PC-3 (cell line): ENCODE measurements around the gene ERICH4.

Experiments used
- EZH2 ChIP-seq: fragments of 300-600 bp; sonication (generic); IDR thresholded peaks from one replicate; pipeline ENCODE4 v1.6.1; 2017; ENCODE audit warnings: antibody characterized with exemption, mild to moderate bottlenecking, low read length; ENCODE audit not compliant: unreplicated experiment
- TF ChIP-seq, protein P1 (sequence below): fragments of 300-600 bp; sonication (generic); conservative IDR thresholded peaks from 2 replicates; pipeline ENCODE4 v1.5.1; 2017; ENCODE audit warnings: antibody characterized with exemption, low read depth, mild to moderate bottlenecking, low read length

DNA sequence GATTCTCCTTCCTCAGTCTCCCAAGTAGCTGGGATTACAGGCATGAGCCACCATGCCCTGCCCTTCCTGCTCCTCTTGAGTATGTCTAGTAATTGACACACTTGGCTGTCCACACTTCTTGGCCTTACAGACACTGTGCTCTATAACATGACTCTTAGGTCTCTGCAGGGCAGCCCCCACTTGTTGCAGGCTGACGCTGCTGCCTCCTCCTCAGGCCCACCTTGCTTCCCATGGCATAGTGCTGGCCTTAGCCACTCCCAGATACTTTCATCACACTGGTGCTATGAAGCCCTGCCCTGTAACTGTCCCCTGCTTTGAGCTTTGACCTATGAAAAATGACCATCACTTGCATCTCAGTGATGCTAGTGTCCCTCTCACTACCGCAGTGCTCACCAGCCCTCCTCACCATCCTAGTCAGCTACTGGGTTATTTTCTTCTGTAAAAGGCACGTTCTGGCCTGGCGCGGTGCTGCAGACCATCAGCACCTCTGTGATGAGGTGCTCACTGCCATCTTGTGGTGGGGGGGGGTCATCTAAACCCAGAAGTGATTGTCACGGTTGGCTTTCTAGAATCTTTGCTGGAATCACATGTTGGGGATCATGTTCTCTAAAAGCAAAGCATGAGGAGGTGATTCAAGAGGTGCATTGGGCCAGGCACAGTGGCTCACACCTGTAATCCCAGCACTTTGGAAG lies 9.8 kb downstream of the ERICH4 start:
- TF ChIP-seq, protein P1, sequence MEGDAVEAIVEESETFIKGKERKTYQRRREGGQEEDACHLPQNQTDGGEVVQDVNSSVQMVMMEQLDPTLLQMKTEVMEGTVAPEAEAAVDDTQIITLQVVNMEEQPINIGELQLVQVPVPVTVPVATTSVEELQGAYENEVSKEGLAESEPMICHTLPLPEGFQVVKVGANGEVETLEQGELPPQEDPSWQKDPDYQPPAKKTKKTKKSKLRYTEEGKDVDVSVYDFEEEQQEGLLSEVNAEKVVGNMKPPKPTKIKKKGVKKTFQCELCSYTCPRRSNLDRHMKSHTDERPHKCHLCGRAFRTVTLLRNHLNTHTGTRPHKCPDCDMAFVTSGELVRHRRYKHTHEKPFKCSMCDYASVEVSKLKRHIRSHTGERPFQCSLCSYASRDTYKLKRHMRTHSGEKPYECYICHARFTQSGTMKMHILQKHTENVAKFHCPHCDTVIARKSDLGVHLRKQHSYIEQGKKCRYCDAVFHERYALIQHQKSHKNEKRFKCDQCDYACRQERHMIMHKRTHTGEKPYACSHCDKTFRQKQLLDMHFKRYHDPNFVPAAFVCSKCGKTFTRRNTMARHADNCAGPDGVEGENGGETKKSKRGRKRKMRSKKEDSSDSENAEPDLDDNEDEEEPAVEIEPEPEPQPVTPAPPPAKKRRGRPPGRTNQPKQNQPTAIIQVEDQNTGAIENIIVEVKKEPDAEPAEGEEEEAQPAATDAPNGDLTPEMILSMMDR, result no peak
- TF ChIP-seq EZH2, result no peak
